Immature natural killer cell (primary cell): ENCODE data around the gene PRKCE. TPM values are rescaled to one million over a fixed set of nuclear protein-coding genes. Genes with fewer than 3 reads are reported as not detected.
A peak's percentile ranks its signal among the peaks of the same experiment; 100 is the strongest.

Experiments used
- DNase-seq, 3 donors: peaks; one replicate each; pipeline ENCODE4 v3.0.0; 2022; ENCODE audit warnings: mixed read lengths in 1 of 3
- H3K27ac Mint-ChIP-seq, 6 donors: one replicate each; pipeline ENCODE4 v1.8.0; 2020; ENCODE audit warnings: mixed read lengths in 6 of 6, mild to moderate bottlenecking in 5 of 6, inconsistent platforms in 4 of 6, moderate library complexity in 3 of 6
- H3K27me3 Mint-ChIP-seq, 3 donors: one replicate each; pipeline ENCODE4 v1.8.0; 2020 to 2021; ENCODE audit warnings: low read depth in 3 of 3, mild to moderate bottlenecking in 3 of 3, mixed read lengths in 3 of 3, moderate library complexity in 3 of 3, inconsistent platforms in 1 of 3
- H3K36me3 Mint-ChIP-seq, 3 donors: one replicate each; pipeline ENCODE4 v1.8.0; 2020; ENCODE audit warnings: mixed read lengths in 3 of 3, inconsistent platforms in 2 of 3, mild to moderate bottlenecking in 2 of 3
- H3K4me1 Mint-ChIP-seq, 2 donors: one replicate each; pipeline ENCODE4 v1.8.0; 2020; ENCODE audit warnings: inconsistent platforms in 2 of 2, mild to moderate bottlenecking in 2 of 2, mixed read lengths in 2 of 2, moderate library complexity in 1 of 2
- H3K4me3 Mint-ChIP-seq, 5 donors: one replicate each; pipeline ENCODE4 v1.8.0; 2020; ENCODE audit warnings: mild to moderate bottlenecking in 5 of 5, mixed read lengths in 5 of 5, inconsistent platforms in 3 of 5, moderate library complexity in 3 of 5
- H3K9me3 Mint-ChIP-seq, 6 donors: one replicate each; pipeline ENCODE4 v1.8.0; 2020; ENCODE audit warnings: mild to moderate bottlenecking in 6 of 6, mixed read lengths in 6 of 6, inconsistent platforms in 4 of 6, moderate library complexity in 3 of 6
- polyA plus RNA-seq, 3 donors: library from polyadenylated mRNA; unstranded; fragments of 300-500 nt; fragmentation: Illumina TruSeq; gene quantifications; one replicate each; pipeline ENCODE4 v1.2.3, GENCODE V29; 2021

The PRKCE gene
- polyA plus RNA-seq, 3 donors from 2014 or later = 1.0 to 3.0 (median 2.5) TPM

GRCh38 chr2:45990131-45990530 is 338.7 kb downstream of the PRKCE start:
- Mint-ChIP-seq H3K27ac (peak overlapping the region in 1 of 6 donors; percentile 43), H3K27me3 (peaks cover 0 to 2% (median 1%) of the 10 kb centered on the region in 3 donors), H3K4me3 (no peak overlapping the region), H3K36me3 (peaks cover 10 to 18% (median 18%) of the 10 kb centered on the region in 3 donors), H3K4me1 (peaks cover 0 to 1% of the 10 kb centered on the region in 2 donors), H3K9me3 (no peaks in the 10 kb centered on the region)
- no peak for DNase-seq

GRCh38 chr2:45992021-45992740 is 340.7 kb downstream of the PRKCE start:
- Mint-ChIP-seq H3K4me1 (no peaks in the 10 kb centered on the region), H3K4me3 (no peak overlapping the region), H3K36me3 (peaks cover 0 to 11% (median 6%) of the 10 kb centered on the region in 3 donors), H3K27ac (no peak overlapping the region), H3K27me3 (peaks cover 0 to 2% (median 1%) of the 10 kb centered on the region in 3 donors), H3K9me3 (no peaks in the 10 kb centered on the region)
- no peak for DNase-seq

GRCh38 chr2:45992741-45993475 is 341.4 kb downstream of the PRKCE start:
- H3K4me3 Mint-ChIP-seq = no peak overlapping the region

GRCh38 chr2:45993476-45993991 is 342.1 kb downstream of the PRKCE start:
- H3K4me3 Mint-ChIP-seq = no peak overlapping the region
- peaks cover 0 to 11% (median 6%) of the 10 kb centered on the region in 3 donors for H3K36me3 Mint-ChIP-seq
- no peaks in the 10 kb centered on the region for H3K4me1 Mint-ChIP-seq
- no peaks in the 10 kb centered on the region for H3K9me3 Mint-ChIP-seq
- peak; percentile 39 to 63 (median 48) for DNase-seq
- H3K27me3 Mint-ChIP-seq = peaks cover 0 to 1% (median 1%) of the 10 kb centered on the region in 3 donors
- no peak overlapping the region for H3K27ac Mint-ChIP-seq

More at GRCh38 chr2:45992741-45993475, 341.4 kb downstream of the PRKCE start:
- Mint-ChIP-seq H3K36me3 (peaks cover 0 to 11% (median 6%) of the 10 kb centered on the region in 3 donors), H3K27me3 (peaks cover 0 to 2% (median 1%) of the 10 kb centered on the region in 3 donors), H3K4me1 (no peaks in the 10 kb centered on the region), H3K27ac (no peak overlapping the region), H3K9me3 (no peaks in the 10 kb centered on the region)
- no peak for DNase-seq

GRCh38 chr2:45994060-45994459 is 342.6 kb downstream of the PRKCE start:
- no peak for DNase-seq
- no peak overlapping the region for H3K27ac Mint-ChIP-seq

GRCh38 chr2:46000660-46001059 is 349.2 kb downstream of the PRKCE start:
- H3K4me1 Mint-ChIP-seq = no peaks in the 10 kb centered on the region
- peaks cover 0 to 3% (median 0%) of the 10 kb centered on the region in 3 donors for H3K27me3 Mint-ChIP-seq
- H3K4me3 Mint-ChIP-seq = no peak overlapping the region
- no peak overlapping the region for H3K27ac Mint-ChIP-seq
- peaks cover 0 to 21% (median 18%) of the 10 kb centered on the region in 3 donors for H3K36me3 Mint-ChIP-seq
- no peak for DNase-seq
- H3K9me3 Mint-ChIP-seq = no peaks in the 10 kb centered on the region

More at GRCh38 chr2:45994060-45994459, 342.6 kb downstream of the PRKCE start:
- Mint-ChIP-seq H3K4me1 (no peaks in the 10 kb centered on the region), H3K27me3 (peaks cover 0 to 2% (median 0%) of the 10 kb centered on the region in 3 donors), H3K36me3 (peaks cover 0 to 11% (median 6%) of the 10 kb centered on the region in 3 donors), H3K9me3 (no peaks in the 10 kb centered on the region), H3K4me3 (no peak overlapping the region)

GRCh38 chr2:46001290-46001689 is 349.8 kb downstream of the PRKCE start:
- no peak overlapping the region for H3K4me3 Mint-ChIP-seq
- H3K36me3 Mint-ChIP-seq = peaks cover 3 to 22% (median 22%) of the 10 kb centered on the region in 3 donors
- no peak for DNase-seq
- H3K27ac Mint-ChIP-seq = no peak overlapping the region
- no peaks in the 10 kb centered on the region for H3K4me1 Mint-ChIP-seq
- H3K9me3 Mint-ChIP-seq = no peaks in the 10 kb centered on the region
- peaks cover 0 to 3% (median 0%) of the 10 kb centered on the region in 3 donors for H3K27me3 Mint-ChIP-seq

GRCh38 chr2:46001741-46002506 is 350.4 kb downstream of the PRKCE start:
- Mint-ChIP-seq H3K4me3 (no peak overlapping the region), H3K27ac (no peak overlapping the region), H3K4me1 (no peaks in the 10 kb centered on the region), H3K36me3 (peaks cover 6 to 29% (median 25%) of the 10 kb centered on the region in 3 donors), H3K27me3 (peaks cover 0 to 3% (median 0%) of the 10 kb centered on the region in 3 donors), H3K9me3 (no peaks in the 10 kb centered on the region)
- no peak for DNase-seq

GRCh38 chr2:46002507-46002883 is 351.0 kb downstream of the PRKCE start:
- no peak for DNase-seq
- Mint-ChIP-seq H3K36me3 (peaks cover 8 to 33% (median 30%) of the 10 kb centered on the region in 3 donors), H3K4me3 (no peak overlapping the region), H3K27me3 (peaks cover 0 to 3% (median 0%) of the 10 kb centered on the region in 3 donors), H3K9me3 (no peaks in the 10 kb centered on the region), H3K27ac (no peak overlapping the region), H3K4me1 (no peaks in the 10 kb centered on the region)

- DNase-seq = no peak
- Mint-ChIP-seq H3K4me3 (no peak overlapping the region), H3K27ac (peak overlapping the region in 1 of 6 donors; percentile 0), H3K9me3 (no peaks in the 10 kb centered on the region), H3K27me3 (peaks cover 0 to 3% (median 0%) of the 10 kb centered on the region in 3 donors), H3K36me3 (peaks cover 13 to 34% (median 33%) of the 10 kb centered on the region in 3 donors), H3K4me1 (no peaks in the 10 kb centered on the region)
Measured at GRCh38 chr2:46002947-46003346, 351.5 kb downstream of the PRKCE start.

GRCh38 chr2:46003903-46004473 is 352.5 kb downstream of the PRKCE start:
- H3K36me3 Mint-ChIP-seq = peaks cover 20 to 44% (median 36%) of the 10 kb centered on the region in 3 donors
- H3K27ac Mint-ChIP-seq = no peak overlapping the region
- H3K4me1 Mint-ChIP-seq = no peaks in the 10 kb centered on the region
- no peaks in the 10 kb centered on the region for H3K9me3 Mint-ChIP-seq
- H3K27me3 Mint-ChIP-seq = peaks cover 0 to 1% (median 0%) of the 10 kb centered on the region in 3 donors
- H3K4me3 Mint-ChIP-seq = no peak overlapping the region
- no peak for DNase-seq

GRCh38 chr2:46006473-46007025 is 355.1 kb downstream of the PRKCE start:
- no peak overlapping the region for H3K4me3 Mint-ChIP-seq
- H3K9me3 Mint-ChIP-seq = no peaks in the 10 kb centered on the region
- H3K36me3 Mint-ChIP-seq = peaks cover 28 to 47% (median 36%) of the 10 kb centered on the region in 3 donors

GRCh38 chr2:46007412-46007811 is 355.9 kb downstream of the PRKCE start:
- DNase-seq = no peak
- Mint-ChIP-seq H3K36me3 (peaks cover 28 to 49% (median 31%) of the 10 kb centered on the region in 3 donors), H3K27me3 (peaks cover 0 to 1% (median 0%) of the 10 kb centered on the region in 3 donors), H3K9me3 (no peaks in the 10 kb centered on the region), H3K27ac (no peak overlapping the region), H3K4me3 (no peak overlapping the region), H3K4me1 (no peaks in the 10 kb centered on the region)

More at GRCh38 chr2:46006473-46007025, 355.1 kb downstream of the PRKCE start:
- no peak for DNase-seq
- Mint-ChIP-seq H3K4me1 (no peaks in the 10 kb centered on the region), H3K27me3 (peaks cover 0 to 1% (median 0%) of the 10 kb centered on the region in 3 donors), H3K27ac (no peak overlapping the region)
